ENCODE measurements around the gene GDF15. TPM values are rescaled to one million over a fixed set of nuclear protein-coding genes. Genes with fewer than 3 reads are reported as not detected.

Gene GDF15
- total and polyA plus RNA-seq, 2 donors (not counting 3 experiments of a cell fraction or from before 2014, with no cell fraction given), result 165 to 206 TPM

- Histone ChIP-seq H3K4me1 (ENCODE audit: control insufficient read depth, extremely low read depth, insufficient read depth, low read length) (no peaks in the 10 kb centered on the region), H3K27ac (ENCODE audit: insufficient read depth, low read depth, low read length) (no peak overlapping the region), H3K9me1 (replicated peaks; ENCODE audit: control insufficient read depth, extremely low read depth, insufficient read depth, low read length) (no peaks in the 10 kb centered on the region), H3K27me3 (ENCODE audit: control insufficient read depth in 2 of 2, insufficient read depth in 2 of 2, low read length in 2 of 2) (no peaks in the 10 kb centered on the region), H3K36me3 (ENCODE audit: control insufficient read depth in 2 of 2, extremely low read depth in 1 of 2, insufficient read depth in 2 of 2, low read length in 2 of 2) (no peaks in the 10 kb centered on the region), H4K20me1 (replicated peaks; ENCODE audit: control insufficient read depth, extremely low read depth, insufficient read depth, low read length) (no peaks in the 10 kb centered on the region), H3K4me2 (ENCODE audit: insufficient read depth, low read length) (no peak overlapping the region), H3K9me3 (replicated peaks; ENCODE audit: control insufficient read depth, insufficient read depth, low read length) (no peaks in the 10 kb centered on the region), H2AFZ (ENCODE audit: low read depth, low read length) (no peak overlapping the region), H3K9ac (replicated peaks; ENCODE audit: extremely low read depth, insufficient read depth, low read length) (no peak overlapping the region), H3K79me2 (ENCODE audit: control insufficient read depth, insufficient read depth, low read length) (no peaks in the 10 kb centered on the region), H3K4me3 (replicated peaks in 1 of 3; ENCODE audit: insufficient read depth in 1 of 3, low read depth in 1 of 3, low read length in 3 of 3) (no peak overlapping the region)
- intact Hi-C loops (cut with micrococcal nuclease) (no loop called here), dilution Hi-C loops (cut with MboI; ENCODE audit: extremely low pct_ligation_motif_present, low sequenced_read_pairs) (no loop called here)
- FAIRE-seq (no peak), DNase-seq (ENCODE audit: low read depth, low spot score) (no peak)
- ChIA-PET POLR2A (no interaction called here), CTCF (interaction anchor here (1.7 to 7.9 kb wide), 4 partner anchors 13 to 58 kb away, joined by 5 to 64 read pairs (median 6); no protein-coding TSS in a partner anchor)
- BruUV-seq (replicated peaks), result no TSS peak
- TF ChIP-seq JUN (IDR thresholded peaks at IDR 0.05; ENCODE audit: borderline replicate concordance, insufficient read depth, insufficient read length, low read depth) (no peak), MYC (IDR thresholded peaks at IDR 0.05; ENCODE audit: low read depth, low read length) (no peak), GATA2 (IDR thresholded peaks at IDR 0.05; ENCODE audit: insufficient read depth, insufficient read length, low read depth, low read length) (no peak), POLR2A (IDR thresholded peaks at IDR 0.05; ENCODE audit: low read depth, low read length) (no peak), FOS (IDR thresholded peaks at IDR 0.05; ENCODE audit: borderline replicate concordance, insufficient read depth, low read length) (no peak), POLR2AphosphoS5 (IDR thresholded peaks at IDR 0.05; ENCODE audit: insufficient read depth, low read depth, low read length) (no peak), EZH2 (IDR thresholded peaks at IDR 0.05; ENCODE audit: borderline replicate concordance, low read depth, low read length, severe bottlenecking) (no peak), CTCF (IDR thresholded peaks at IDR 0.05; ENCODE audit: extremely low read depth in 1 of 2, insufficient read depth in 1 of 2, low read depth in 1 of 2, low read length in 2 of 2) (no peak), MAX (IDR thresholded peaks at IDR 0.05; ENCODE audit: insufficient read depth, insufficient read length) (no peak)
These were observed 20.8 kb downstream of the GDF15 start for GRCh38 chr19:18406749-18407148.

All from endothelial cell of umbilical vein (primary cell).